ENCODE results near the gene DPH7. TPM values are rescaled to one million over a fixed set of nuclear protein-coding genes. Genes with fewer than 3 reads are reported as not detected.
"Not testable (repeated sequence)": the region's sequence is repeated elsewhere in the genome, so short reads cannot be mapped to it uniquely, and the experiment has no call there.

Gene DPH7
- total and polyA plus RNA-seq, 12 donors = 11.7 to 51.4 (median 17.8) TPM

DNA sequence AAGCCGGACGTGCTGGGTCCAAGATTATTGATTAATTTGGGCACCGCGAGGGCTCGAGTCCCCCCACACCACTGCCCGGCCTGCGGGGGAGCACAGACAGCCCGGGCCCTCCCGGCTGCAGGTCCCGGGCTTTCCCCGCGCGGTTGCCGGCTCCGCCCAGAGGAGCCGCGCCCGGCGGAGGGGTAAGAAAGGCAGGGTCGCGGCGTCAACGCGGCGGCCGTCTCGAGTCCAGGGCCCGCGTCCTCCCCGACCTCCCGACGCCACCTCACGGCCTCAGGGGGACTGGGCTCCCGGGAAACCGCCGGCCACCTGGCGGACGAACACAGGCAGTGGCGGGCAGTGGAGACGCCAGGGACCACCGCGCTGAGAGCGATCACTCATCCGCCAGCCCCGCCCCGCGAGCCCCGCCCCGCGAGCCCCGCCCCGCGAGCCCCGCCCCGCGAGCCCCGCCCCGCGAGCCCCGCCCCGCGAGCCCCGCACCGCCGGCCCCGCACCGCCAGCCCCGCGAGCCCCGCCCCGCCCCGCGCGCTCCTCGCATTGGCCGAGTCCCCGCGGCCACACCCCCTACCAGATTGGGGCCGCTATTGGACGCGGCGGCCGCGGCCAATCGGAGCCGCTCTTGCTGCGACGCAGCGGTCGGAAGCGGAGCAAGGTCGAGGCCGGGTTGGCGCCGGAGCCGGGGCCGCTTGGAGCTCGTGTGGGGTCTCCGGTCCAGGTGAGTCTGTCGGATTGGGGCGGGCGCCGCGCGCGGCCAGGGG lies 27.3 kb downstream of the DPH7 start, which contains the start of gene MRPL41:
Gene MRPL41 (plus strand): TSS at position 616 of the 758 bp plus-strand sequence. CDS start 203 bp downstream, outside the sequence.
- peak within 1 kb of the TSS; percentile 65 to 98 (median 94) for H3K27ac ChIP-seq
- peak within 1 kb of the TSS; percentile 54 to 96 (median 77) for H3K4me3 ChIP-seq
- H3K9me3 ChIP-seq = no peaks in the 10 kb centered on the region
- TF ChIP-seq, protein P1, sequence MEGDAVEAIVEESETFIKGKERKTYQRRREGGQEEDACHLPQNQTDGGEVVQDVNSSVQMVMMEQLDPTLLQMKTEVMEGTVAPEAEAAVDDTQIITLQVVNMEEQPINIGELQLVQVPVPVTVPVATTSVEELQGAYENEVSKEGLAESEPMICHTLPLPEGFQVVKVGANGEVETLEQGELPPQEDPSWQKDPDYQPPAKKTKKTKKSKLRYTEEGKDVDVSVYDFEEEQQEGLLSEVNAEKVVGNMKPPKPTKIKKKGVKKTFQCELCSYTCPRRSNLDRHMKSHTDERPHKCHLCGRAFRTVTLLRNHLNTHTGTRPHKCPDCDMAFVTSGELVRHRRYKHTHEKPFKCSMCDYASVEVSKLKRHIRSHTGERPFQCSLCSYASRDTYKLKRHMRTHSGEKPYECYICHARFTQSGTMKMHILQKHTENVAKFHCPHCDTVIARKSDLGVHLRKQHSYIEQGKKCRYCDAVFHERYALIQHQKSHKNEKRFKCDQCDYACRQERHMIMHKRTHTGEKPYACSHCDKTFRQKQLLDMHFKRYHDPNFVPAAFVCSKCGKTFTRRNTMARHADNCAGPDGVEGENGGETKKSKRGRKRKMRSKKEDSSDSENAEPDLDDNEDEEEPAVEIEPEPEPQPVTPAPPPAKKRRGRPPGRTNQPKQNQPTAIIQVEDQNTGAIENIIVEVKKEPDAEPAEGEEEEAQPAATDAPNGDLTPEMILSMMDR (IDR thresholded peaks at IDR 0.05) = peak; percentile 20 to 62 (median 49)
- H3K27me3 ChIP-seq = no peaks in the 10 kb centered on the region
- 0 to 1% methylated on average over 49 to 89 of the region's 106 CpGs for WGBS, 2 donors
- peak; percentile 63 to 89 (median 82) for ATAC-seq
- DNase-seq = peak; percentile 91 to 92
- peaks cover 0 to 39% (median 10%) of the 10 kb centered on the region in 9 donors for H3K36me3 ChIP-seq
- intact Hi-C loops (cut with DNase I) = no loop called here
- peaks cover 0 to 39% (median 23%) of the 10 kb centered on the region in 9 donors for H3K4me1 ChIP-seq

DNA sequence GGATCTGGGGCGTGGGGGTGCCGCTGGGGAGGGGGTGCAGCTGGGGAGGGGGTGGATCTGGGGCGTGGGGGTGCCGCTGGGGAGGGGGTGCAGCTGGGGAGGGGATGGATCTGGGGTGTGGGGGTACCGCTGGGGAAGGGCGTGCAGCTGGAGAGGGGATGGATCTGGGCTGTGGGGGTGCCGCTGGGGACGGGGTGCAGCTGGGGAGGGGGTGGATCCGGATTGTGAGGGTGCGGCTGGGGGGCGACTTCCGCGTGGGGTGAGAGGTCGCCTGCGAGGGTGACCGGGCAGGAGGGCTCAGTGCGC lies 27.8 kb downstream of the DPH7 start:
- intact Hi-C loops (cut with DNase I); H3K27me3 ChIP-seq; DNase-seq; H3K9me3 ChIP-seq: not testable (repeated sequence)
- H3K4me1 ChIP-seq = peaks cover 0 to 39% (median 23%) of the 10 kb centered on the region in 9 donors
- H3K36me3 ChIP-seq = peaks cover 0 to 34% (median 10%) of the 10 kb centered on the region in 9 donors
- WGBS, 2 donors = 0 to 1% methylated on average over 13 to 14 of the region's 17 CpGs
- peak overlapping the region; percentile 40 to 96 (median 77) for H3K4me3 ChIP-seq
- peak overlapping the region; percentile 37 to 97 (median 91) for H3K27ac ChIP-seq
- ATAC-seq = peak in 4 of 8 donors; percentile 0 to 14 (median 0)

DNA sequence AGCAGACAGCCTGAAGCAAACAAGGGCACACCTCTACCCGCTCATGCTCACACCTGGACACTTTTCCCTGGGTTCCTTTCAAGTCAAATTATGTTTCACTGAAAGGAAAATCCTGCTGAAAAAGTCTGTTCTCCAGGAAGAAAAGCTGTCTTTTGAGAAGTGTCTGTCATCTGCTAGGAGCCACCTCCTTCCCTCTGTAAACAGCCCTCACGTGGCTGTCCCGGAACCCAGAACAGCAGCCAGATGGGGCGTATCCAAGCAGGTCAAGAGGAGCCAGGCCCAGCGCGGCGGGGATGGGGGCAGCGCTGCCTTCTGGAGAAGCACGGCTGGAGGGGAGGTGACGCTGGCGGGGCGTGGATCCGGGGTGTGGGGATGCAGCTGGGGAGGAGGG lies 28.5 kb downstream of the DPH7 start, which contains the start of gene PNPLA7:
Gene PNPLA7 (minus strand): TSS at position 172 of the 391 bp plus-strand sequence. CDS start 205 bp downstream, outside the sequence.
- peak within 1 kb of the TSS; percentile 79 to 97 (median 92) for H3K27ac ChIP-seq
- H3K9me3 ChIP-seq = peaks cover 0 to 7% (median 0%) of the 10 kb centered on the region in 11 donors
- 2 to 3% methylated on average over 13 of the region's 13 CpGs for WGBS, 2 donors
- DNase-seq (peak; percentile 87 to 92), ATAC-seq (peak; percentile 78 to 91 (median 86))
- peak within 1 kb of the TSS; percentile 40 to 96 (median 77) for H3K4me3 ChIP-seq
- H3K27me3 ChIP-seq = no peaks in the 10 kb centered on the region
- intact Hi-C loops (cut with DNase I) = no loop called here
- peaks cover 0 to 39% (median 23%) of the 10 kb centered on the region in 9 donors for H3K4me1 ChIP-seq
- peaks cover 0 to 27% (median 10%) of the 10 kb centered on the region in 9 donors for H3K36me3 ChIP-seq
- TF ChIP-seq, protein P1 (IDR thresholded peaks at IDR 0.05) = no peak

DNA sequence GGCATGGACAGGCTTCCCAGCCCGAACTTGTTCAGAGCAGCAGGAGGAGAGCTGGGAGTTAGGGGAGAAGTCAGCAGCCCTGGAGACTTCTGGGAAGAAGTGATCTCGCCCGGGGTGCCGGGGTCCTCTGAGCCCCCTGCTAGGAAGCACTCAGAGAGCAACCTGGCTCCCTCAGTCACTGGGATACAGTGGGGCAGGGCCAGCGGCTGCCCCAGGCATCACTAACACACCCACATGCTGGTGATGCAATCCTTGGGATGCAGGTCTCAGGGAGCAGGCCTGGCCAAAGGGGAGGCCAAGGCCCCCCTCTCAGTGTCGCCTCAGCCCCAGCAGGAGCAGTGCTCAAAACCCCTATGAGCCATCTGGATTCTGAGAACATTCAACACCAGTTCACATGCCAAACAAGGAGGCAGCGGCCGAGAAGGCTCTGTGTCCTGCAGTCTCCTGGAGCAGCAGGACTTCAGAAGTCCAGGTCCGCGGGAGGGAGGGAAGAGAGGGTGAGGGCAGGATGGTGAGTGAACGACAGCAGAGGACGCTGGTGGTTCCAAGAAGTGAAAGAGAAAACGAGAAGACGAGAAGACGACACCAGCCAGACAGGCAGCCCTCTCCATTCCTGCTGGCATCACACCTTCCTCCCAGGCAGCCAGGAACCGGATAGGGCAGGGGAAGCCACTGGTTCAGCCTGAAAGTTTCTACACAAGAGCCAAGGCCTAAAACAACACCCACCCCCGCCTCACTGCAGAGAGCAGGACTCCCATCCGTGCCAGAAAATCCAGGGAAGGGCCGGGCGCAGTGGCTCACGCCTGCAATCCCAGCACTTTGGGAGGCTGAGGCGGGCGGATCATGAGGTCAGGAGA lies 30.8 kb downstream of the DPH7 start:
- WGBS, 2 donors = 84 to 91% methylated on average over 23 of the region's 23 CpGs
- intact Hi-C loops (cut with DNase I) = no loop called here
- H3K4me1 ChIP-seq = peaks cover 0 to 41% (median 23%) of the 10 kb centered on the region in 9 donors
- peaks cover 0 to 10% (median 0%) of the 10 kb centered on the region in 9 donors for H3K36me3 ChIP-seq
- no peak overlapping the region for H3K27ac ChIP-seq
- ATAC-seq (no peak), DNase-seq (no peak)
- no peaks in the 10 kb centered on the region for H3K27me3 ChIP-seq
- H3K4me3 ChIP-seq = no peak overlapping the region
- TF ChIP-seq, protein P1 (IDR thresholded peaks at IDR 0.05) = no peak
- peaks cover 0 to 7% (median 0%) of the 10 kb centered on the region in 11 donors for H3K9me3 ChIP-seq

Measured in heart right ventricle (tissue), 16 donors.